Ishikawa (cell line): ENCODE measurements around the gene ADGRE2.

ENCODE experiments used
- CEBPB ChIP-seq: IDR thresholded peaks from 2 replicates; pipeline ENCODE4 v1.6.1; 2012
- CREB1 ChIP-seq: IDR thresholded peaks from 2 replicates; pipeline ENCODE4 v1.6.1; 2012; ENCODE audit warnings: low read depth
- EGR1 ChIP-seq: IDR thresholded peaks from 2 replicates; pipeline ENCODE4 v1.6.1; 2012
- EP300 ChIP-seq: IDR thresholded peaks from 2 replicates; pipeline ENCODE4 v1.6.1; 2012; ENCODE audit warnings: borderline replicate concordance
- FOXM1 ChIP-seq: IDR thresholded peaks from 2 replicates; pipeline ENCODE4 v1.6.1; 2012; ENCODE audit warnings: low read depth, borderline replicate concordance
- MAX ChIP-seq: IDR thresholded peaks from 2 replicates; pipeline ENCODE4 v1.6.1; 2012
- NFIC ChIP-seq: IDR thresholded peaks from 2 replicates; pipeline ENCODE4 v1.6.1; 2012
- RAD21 ChIP-seq: IDR thresholded peaks from 2 replicates; pipeline ENCODE4 v1.6.1; 2012; ENCODE audit warnings: low read depth
- REST ChIP-seq: IDR thresholded peaks from 2 replicates; pipeline ENCODE4 v1.6.1; 2012; ENCODE audit warnings: low read depth, mild to moderate bottlenecking
- TAF1 ChIP-seq: IDR thresholded peaks from 2 replicates; pipeline ENCODE4 v1.6.1; 2012; ENCODE audit warnings: low read depth, mild to moderate bottlenecking
- TCF12 ChIP-seq: IDR thresholded peaks from 2 replicates; pipeline ENCODE4 v1.6.1; 2012; ENCODE audit warnings: low read depth
- TEAD4 ChIP-seq: IDR thresholded peaks from 2 replicates; pipeline ENCODE4 v1.6.1; 2012
- USF1 ChIP-seq: IDR thresholded peaks from 2 replicates; pipeline ENCODE4 v1.6.1; 2012
- YY1 ChIP-seq: IDR thresholded peaks from 2 replicates; pipeline ENCODE4 v1.6.1; 2012; ENCODE audit warnings: low read depth
- ZBTB7A ChIP-seq: IDR thresholded peaks from 2 replicates; pipeline ENCODE4 v1.6.1; 2012; ENCODE audit warnings: low read depth

The ADGRE2 gene

GRCh38 chr19:14809272-14810057 is 31.1 kb upstream of the ADGRE2 start:
- no peak for TF ChIP-seq MAX
- no peak for TF ChIP-seq TCF12
- no peak for TF ChIP-seq REST
- no peak for TF ChIP-seq EGR1
- TF ChIP-seq ZBTB7A = no peak
- no peak for TF ChIP-seq USF1
- no peak for TF ChIP-seq YY1
- no peak for TF ChIP-seq NFIC
- TF ChIP-seq TEAD4 = no peak
- TF ChIP-seq TAF1 = no peak
- TF ChIP-seq RAD21 = no peak

- TF ChIP-seq NFIC (no peak), TEAD4 (no peak), ZBTB7A (no peak), RAD21 (no peak), CREB1 (no peak), FOXM1 (no peak), REST (no peak), YY1 (no peak), USF1 (no peak), TAF1 (no peak)
Observed at GRCh38 chr19:14804765-14805164, 26.4 kb upstream of the ADGRE2 start.

- TF ChIP-seq REST = no peak
- no peak for TF ChIP-seq RAD21
- no peak for TF ChIP-seq MAX
- TF ChIP-seq NFIC = no peak
- TF ChIP-seq ZBTB7A = no peak
- TF ChIP-seq CEBPB = no peak
- no peak for TF ChIP-seq TEAD4
- TF ChIP-seq CREB1 = no peak
- TF ChIP-seq EP300 = no peak
- TF ChIP-seq EGR1 = no peak
- no peak for TF ChIP-seq YY1
- TF ChIP-seq TCF12 = no peak
- no peak for TF ChIP-seq FOXM1
- TF ChIP-seq TAF1 = no peak
- no peak for TF ChIP-seq USF1
Observed at GRCh38 chr19:14798760-14799159, 20.4 kb upstream of the ADGRE2 start.

GRCh38 chr19:14796021-14796420 is 17.7 kb upstream of the ADGRE2 start:
- TF ChIP-seq FOXM1 (no peak), RAD21 (no peak), EGR1 (no peak), YY1 (no peak)
